OCI-LY1 (cell line): ENCODE data around the gene IRX2.

Experiments
- H2AFZ ChIP-seq: fragments of 200-600 bp; sonication (generic), shearing (Covaris generic); 2 replicates; pipeline ENCODE4 v1.6.0; 2014; ENCODE audit warnings: antibody characterized with exemption, mild to moderate bottlenecking, low read length
- H3F3A ChIP-seq: fragments of 200-600 bp; sonication (generic), shearing (Covaris generic); 2 replicates; pipeline ENCODE4 v1.6.0; 2014; ENCODE audit warnings: mild to moderate bottlenecking, antibody characterized with exemption, low read length, moderate library complexity; ENCODE audit not compliant: insufficient read depth
- H3K27ac ChIP-seq: fragments of 200-600 bp; sonication (generic); 2 replicates; pipeline ENCODE4 v1.5.1; 2014; ENCODE audit warnings: low read length, mixed run types, mild to moderate bottlenecking, low read depth; ENCODE audit not compliant: poor library complexity, severe bottlenecking
- H3K27me3 ChIP-seq: fragments of 200-600 bp; sonication (generic); 2 replicates; pipeline ENCODE4 v1.6.0; 2014; ENCODE audit warnings: antibody characterized with exemption, mild to moderate bottlenecking, low read length, moderate library complexity; ENCODE audit not compliant: insufficient read depth
- H3K36me3 ChIP-seq: fragments of 200-600 bp; sonication (generic); 2 replicates; pipeline ENCODE4 v1.6.1; 2014; ENCODE audit warnings: mild to moderate bottlenecking, antibody characterized with exemption, low read length, moderate library complexity, mixed read lengths; ENCODE audit not compliant: insufficient read depth
- H3K4me1 ChIP-seq: fragments of 200-600 bp; sonication (generic); 2 replicates; pipeline ENCODE4 v1.5.1; 2014; ENCODE audit warnings: mild to moderate bottlenecking, low read length, moderate library complexity; ENCODE audit not compliant: insufficient read depth, severe bottlenecking
- H3K4me2 ChIP-seq: fragments of 200-600 bp; sonication (generic), shearing (Covaris generic); 2 replicates; pipeline ENCODE4 v1.6.1; 2014; ENCODE audit warnings: low read length
- H3K4me3 ChIP-seq: fragments of 200-600 bp; sonication (generic); 2 replicates; pipeline ENCODE4 v1.5.1; 2014; ENCODE audit warnings: low read length, low read depth, mild to moderate bottlenecking, mixed read lengths; ENCODE audit not compliant: poor library complexity, severe bottlenecking
- H3K79me2 ChIP-seq: fragments of 200-600 bp; shearing (Covaris generic); 2 replicates; pipeline ENCODE4 v1.6.1; 2016; ENCODE audit warnings: mixed run types, low read length, mixed read lengths; ENCODE audit not compliant: insufficient read depth
- H3K9ac ChIP-seq: fragments of 200-600 bp; sonication (generic), shearing (Covaris generic); 2 replicates; pipeline ENCODE4 v1.6.1; 2014; ENCODE audit warnings: mild to moderate bottlenecking, low read length, mixed read lengths
- H3K9me2 ChIP-seq: fragments of 200-600 bp; sonication (generic), shearing (Covaris generic); 2 replicates; pipeline ENCODE4 v1.6.1; 2014; ENCODE audit warnings: low read depth, mild to moderate bottlenecking, low read length, mixed read lengths
- H3K9me3 ChIP-seq: fragments of 200-600 bp; shearing (Covaris generic); 2 replicates; pipeline ENCODE4 v1.6.1; 2014; ENCODE audit warnings: low read length, mixed read lengths
- H4K20me1 ChIP-seq: fragments of 200-600 bp; sonication (generic), shearing (Covaris generic); 2 replicates; pipeline ENCODE4 v1.6.0; 2016; ENCODE audit warnings: mild to moderate bottlenecking, low read length; ENCODE audit not compliant: insufficient read depth
- CTCF ChIP-seq: fragments of 200-600 bp; sonication (generic), shearing (Covaris generic); IDR thresholded peaks from 2 replicates; pipeline ENCODE4 v1.5.1; 2017; ENCODE audit warnings: mild to moderate bottlenecking, antibody characterized with exemption, low read length, moderate library complexity, mixed read lengths
- EZH2 ChIP-seq: fragments of 200-600 bp; sonication (generic), shearing (Covaris generic); IDR thresholded peaks from 2 replicates; pipeline ENCODE4 v1.8.0; 2017; ENCODE audit warnings: borderline replicate concordance, mixed run types, mild to moderate bottlenecking, antibody characterized with exemption, low read length, moderate library complexity, mixed read lengths

The IRX2 gene

GRCh38 chr5:2752821-2753439, 1.5 kb upstream of the IRX2 start:
- no peaks in the 10 kb centered on the region for H3K4me1 ChIP-seq
- H4K20me1 ChIP-seq, result no peaks in the 10 kb centered on the region
- no peaks in the 10 kb centered on the region for H3K27me3 ChIP-seq
- H3F3A ChIP-seq, result no peaks in the 10 kb centered on the region
- H2AFZ ChIP-seq, result no peak overlapping the region
- TF ChIP-seq CTCF (no peak), EZH2 (no peak)
- no peaks in the 10 kb centered on the region for H3K79me2 ChIP-seq
- H3K4me2 ChIP-seq, result no peak overlapping the region
- no peak overlapping the region for H3K9ac ChIP-seq
- H3K4me3 ChIP-seq, result no peak overlapping the region
- H3K9me3 ChIP-seq, result no peaks in the 10 kb centered on the region
- no peaks in the 10 kb centered on the region for H3K9me2 ChIP-seq
- H3K36me3 ChIP-seq, result no peaks in the 10 kb centered on the region
- H3K27ac ChIP-seq, result no peak overlapping the region

GRCh38 chr5:2752059-2752820, 763 bp upstream of the IRX2 start:
- no peak overlapping the region for H3K4me3 ChIP-seq
- H3K79me2 ChIP-seq, result no peaks in the 10 kb centered on the region
- H3K4me2 ChIP-seq, result no peak overlapping the region
- H3K4me1 ChIP-seq, result no peaks in the 10 kb centered on the region
- no peaks in the 10 kb centered on the region for H3K27me3 ChIP-seq
- no peak overlapping the region for H3K27ac ChIP-seq
- TF ChIP-seq EZH2, result no peak
- H3K9me2 ChIP-seq, result no peaks in the 10 kb centered on the region
- H3F3A ChIP-seq, result no peaks in the 10 kb centered on the region
- H3K9ac ChIP-seq, result no peak overlapping the region
- no peaks in the 10 kb centered on the region for H3K36me3 ChIP-seq
- no peak overlapping the region for H2AFZ ChIP-seq
- H3K9me3 ChIP-seq, result no peaks in the 10 kb centered on the region
- H4K20me1 ChIP-seq, result no peaks in the 10 kb centered on the region

GRCh38 chr5:2750758-2751464, 566 bp downstream of the IRX2 start:
- no peaks in the 10 kb centered on the region for H3F3A ChIP-seq
- no peak for TF ChIP-seq EZH2
- TF ChIP-seq CTCF, result no peak
- no peaks in the 10 kb centered on the region for H4K20me1 ChIP-seq
- H3K27me3 ChIP-seq, result no peaks in the 10 kb centered on the region
- H3K9me2 ChIP-seq, result no peaks in the 10 kb centered on the region
- no peak overlapping the region for H3K4me3 ChIP-seq
- no peak overlapping the region for H2AFZ ChIP-seq
- H3K4me2 ChIP-seq, result no peak overlapping the region
- no peaks in the 10 kb centered on the region for H3K9me3 ChIP-seq
- no peak overlapping the region for H3K9ac ChIP-seq
- no peak overlapping the region for H3K27ac ChIP-seq
- no peaks in the 10 kb centered on the region for H3K4me1 ChIP-seq
- no peaks in the 10 kb centered on the region for H3K79me2 ChIP-seq
- H3K36me3 ChIP-seq, result no peaks in the 10 kb centered on the region
